DMS79 treated with DMSO at 0.1 percent for 48 hours (cell line): ENCODE results near the gene TNRC18.
"Not testable (repeated sequence)": the region's sequence is repeated elsewhere in the genome, so short reads cannot be mapped to it uniquely, and the experiment has no call there.

ENCODE experiments used
- DNase-seq: peaks from one replicate; lab custom pipeline; 2025; lab: John Stamatoyannopoulos, UW

TNRC18 gene

DNA sequence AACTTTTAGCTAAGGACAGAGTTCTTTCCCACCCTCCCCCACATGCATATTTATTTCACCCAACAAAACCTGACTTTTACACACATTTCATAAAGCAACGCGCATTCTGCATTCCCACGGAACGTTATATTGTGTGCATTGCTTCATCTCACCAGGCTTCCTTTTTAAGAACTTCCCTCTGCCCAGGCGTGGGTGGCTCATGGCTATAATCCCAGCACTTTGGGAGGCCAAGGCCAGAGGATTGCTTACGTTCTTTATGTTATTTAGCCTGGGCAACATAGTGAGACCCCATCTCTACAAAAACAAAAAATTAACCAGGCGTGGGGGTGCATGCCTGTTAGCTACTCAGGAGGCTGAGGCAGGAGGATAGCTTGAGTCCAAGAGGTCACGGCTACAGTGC, 155.8 kb downstream of the TNRC18 start:
- not testable (repeated sequence) for DNase-seq

DNA sequence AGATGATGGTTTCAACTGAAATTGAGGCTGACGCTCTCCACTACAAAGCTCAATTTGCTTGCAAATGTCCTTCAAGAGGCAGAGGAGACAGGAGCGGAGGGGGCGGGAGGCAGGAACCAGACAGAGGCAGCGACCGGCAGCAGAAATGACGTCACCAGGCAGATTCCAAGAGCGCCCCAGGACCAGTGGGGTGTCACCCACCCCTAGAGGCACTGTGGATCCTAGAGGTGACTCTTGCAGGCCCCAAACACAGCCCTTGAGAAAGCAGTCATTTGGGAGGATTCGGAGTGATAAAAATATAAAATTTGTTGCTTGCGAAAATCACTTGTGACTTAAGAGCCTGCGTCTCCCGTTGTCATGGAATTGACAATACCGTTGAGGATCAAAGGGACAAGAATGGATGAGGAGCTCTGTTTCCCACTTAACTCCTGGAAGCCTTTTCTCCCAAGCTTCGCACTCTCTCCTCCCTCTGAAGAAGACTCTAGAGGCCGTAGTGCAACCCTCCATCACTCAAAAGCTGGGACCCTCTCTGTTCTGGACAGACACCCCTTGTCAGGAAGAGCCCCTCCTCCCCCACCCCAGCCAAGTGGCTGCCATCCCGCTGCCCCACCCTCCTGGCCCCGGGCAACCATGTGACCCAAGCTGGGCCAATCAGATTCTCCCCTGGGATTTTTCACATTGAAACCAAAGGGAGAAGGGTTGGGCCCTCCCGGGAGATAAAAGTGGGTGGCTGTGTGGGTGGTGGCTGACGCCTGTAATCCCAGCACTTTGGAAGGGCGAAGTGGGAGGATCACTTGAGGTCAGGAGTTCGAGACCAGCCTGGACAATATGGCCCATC, 157.2 kb downstream of the TNRC18 start:
- DNase-seq = peak; percentile 10

DNA sequence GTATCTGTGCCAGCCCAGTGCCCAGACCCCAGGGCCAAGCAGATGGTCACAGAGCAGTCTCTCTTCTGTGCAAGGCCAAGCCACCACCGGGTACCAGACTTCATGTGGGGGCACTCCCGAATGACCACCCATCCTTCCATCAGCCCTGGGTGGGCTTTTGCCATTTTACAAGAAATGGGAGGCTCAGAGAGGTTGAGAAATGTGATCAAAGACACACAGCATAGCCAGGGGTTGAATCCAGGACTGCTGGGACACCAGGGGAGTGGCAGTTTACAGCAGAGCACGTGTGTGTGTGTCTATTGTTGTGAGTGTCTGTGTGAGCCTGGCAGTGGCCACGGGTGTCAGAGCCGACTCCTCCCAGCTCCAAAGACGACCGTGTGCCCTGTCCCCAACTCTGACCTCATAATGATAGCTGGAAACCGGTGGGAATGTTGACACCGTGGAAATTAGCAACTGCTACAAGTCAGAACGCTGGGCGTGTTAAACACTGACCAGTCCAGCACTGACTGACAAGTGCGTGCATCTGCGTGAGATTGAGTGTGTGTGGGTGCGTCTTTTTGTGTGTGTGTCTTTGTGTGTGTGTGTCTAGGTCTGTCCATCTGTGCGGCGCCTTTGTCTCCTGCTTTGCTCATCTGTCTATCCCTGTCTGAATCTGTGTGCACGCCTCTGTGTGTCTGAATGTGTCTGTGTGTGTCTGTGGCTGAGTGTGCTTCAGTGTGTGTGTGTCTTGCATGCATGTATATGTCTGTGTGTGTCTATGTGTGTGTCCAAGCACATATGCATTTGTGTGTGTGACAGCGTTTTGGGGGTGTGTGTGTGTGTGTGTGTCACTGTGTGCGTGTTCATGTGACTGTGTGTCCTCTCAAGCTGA, 158.1 kb downstream of the TNRC18 start:
- no peak for DNase-seq

DNA sequence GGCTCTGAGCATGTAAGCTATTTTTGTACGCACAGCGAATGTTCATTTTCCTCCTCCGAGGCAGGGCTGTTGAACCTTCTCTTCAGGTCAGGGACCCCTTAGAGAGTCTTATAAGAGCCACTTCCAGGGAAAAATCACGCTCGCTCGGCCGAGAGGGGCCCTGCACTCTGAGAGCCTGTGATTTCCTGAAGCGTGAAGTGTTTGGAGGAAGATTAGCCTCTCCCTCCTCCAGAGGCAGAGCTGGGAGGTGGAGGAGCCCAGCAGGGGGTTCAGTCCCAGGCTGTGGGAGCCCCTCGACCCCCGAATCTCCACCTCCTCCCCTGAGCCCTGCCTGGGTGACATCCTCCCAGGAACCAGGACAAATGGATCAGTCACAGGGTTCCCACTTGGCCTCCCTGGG, 160.6 kb downstream of the TNRC18 start:
- peak; percentile 20 for DNase-seq

DNA sequence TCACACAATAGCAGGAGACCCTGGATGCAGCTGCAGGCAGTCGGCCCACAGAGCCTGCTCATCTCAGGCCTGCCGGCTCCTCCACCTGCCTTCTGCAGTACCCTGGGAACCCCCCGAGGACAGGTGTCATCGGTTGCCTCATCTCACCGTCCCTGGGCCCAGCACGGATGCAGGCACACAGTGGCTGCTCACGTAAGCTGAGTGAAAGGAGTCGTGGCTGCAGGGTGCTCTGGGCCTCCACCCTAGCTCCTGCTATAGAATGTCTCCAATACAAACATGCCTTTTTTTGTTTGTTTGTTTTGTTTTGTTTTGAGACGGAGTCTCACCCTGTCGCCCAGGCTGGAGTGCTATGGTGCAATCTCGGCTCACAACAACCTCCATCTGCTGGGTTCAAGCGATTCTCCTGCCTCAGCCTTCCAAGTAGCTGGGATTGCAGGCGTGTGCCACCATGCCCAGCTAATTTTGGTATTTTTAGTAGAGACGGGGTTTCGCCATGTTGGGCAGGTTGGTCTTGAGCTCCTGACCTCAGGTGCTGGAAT, 163.0 kb downstream of the TNRC18 start:
- not testable (repeated sequence) for DNase-seq
